GM19025 (cell line): ENCODE data around the gene FCAR.
"Not testable (repeated sequence)": the region's sequence is repeated elsewhere in the genome, so short reads cannot be mapped to it uniquely, and the experiment has no call there.

Experiments
- ATAC-seq: cut with Tn5 transposase; IDR thresholded peaks from one replicate; pipeline ENCODE4 v1.9.1; 2021; ENCODE audit warnings: mild to moderate bottlenecking, low read depth, moderate library complexity; ENCODE audit not compliant: unreplicated experiment

FCAR gene

GRCh38 chr19:54893406-54893805, 19.4 kb downstream of the FCAR start:
- ATAC-seq: no peak

- ATAC-seq: not testable (repeated sequence)
These were observed 20.1 kb downstream of the FCAR start for GRCh38 chr19:54894106-54894505.

- no peak for ATAC-seq
These were observed 22.0 kb downstream of the FCAR start for GRCh38 chr19:54896036-54896435.

- not testable (repeated sequence) for ATAC-seq
These were observed 24.6 kb downstream of the FCAR start for GRCh38 chr19:54898685-54899084.

GRCh38 chr19:54899646-54900045, 25.6 kb downstream of the FCAR start:
- not testable (repeated sequence) for ATAC-seq

- ATAC-seq: not testable (repeated sequence)
These were observed 27.1 kb downstream of the FCAR start for GRCh38 chr19:54901153-54901552.

- no peak for ATAC-seq
These were observed 28.0 kb downstream of the FCAR start for GRCh38 chr19:54902061-54902460.

GRCh38 chr19:54903303-54903702, 29.3 kb downstream of the FCAR start:
- no peak for ATAC-seq

GRCh38 chr19:54904261-54904660, 30.2 kb downstream of the FCAR start:
- not testable (repeated sequence) for ATAC-seq

GRCh38 chr19:54905421-54905802, 31.4 kb downstream of the FCAR start:
- ATAC-seq: no peak

GRCh38 chr19:54905803-54906511, 31.9 kb downstream of the FCAR start, which contains the start of gene NCR1:
Gene NCR1, plus strand, starts transcription at chr19:54906148. Its CDS starts 40 bp downstream, at chr19:54906188.
- ATAC-seq: no peak

GRCh38 chr19:54906819-54907218, 32.8 kb downstream of the FCAR start:
- ATAC-seq: no peak

- not testable (repeated sequence) for ATAC-seq
These were observed 33.9 kb downstream of the FCAR start for GRCh38 chr19:54907899-54908298.

- ATAC-seq: no peak
These were observed 42.8 kb downstream of the FCAR start for GRCh38 chr19:54916822-54917221.

GRCh38 chr19:54918499-54918898, 44.5 kb downstream of the FCAR start:
- ATAC-seq: no peak

- ATAC-seq: not testable (repeated sequence)
These were observed 45.9 kb downstream of the FCAR start for GRCh38 chr19:54919646-54920563.

- no peak for ATAC-seq
These were observed 47.0 kb downstream of the FCAR start for GRCh38 chr19:54921082-54921481.

- no peak for ATAC-seq
These were observed 49.2 kb downstream of the FCAR start for GRCh38 chr19:54923276-54923675.

- ATAC-seq: no peak
These were observed 54.3 kb downstream of the FCAR start for GRCh38 chr19:54928299-54928698.

- no peak for ATAC-seq
These were observed 63.9 kb downstream of the FCAR start for GRCh38 chr19:54937926-54938325.

GRCh38 chr19:54938906-54939305, 64.9 kb downstream of the FCAR start:
- ATAC-seq: no peak
